GM12878 (cell line): ENCODE results near the gene PNLDC1. TPM values are rescaled to one million over a fixed set of nuclear protein-coding genes. Genes with fewer than 3 reads are reported as not detected.
A peak's percentile ranks its signal among the peaks of the same experiment; 100 is the strongest.

Experiments
- ATAC-seq: fragments of 200-7000 bp; cut with Tn5 transposase; 3 replicates; pipeline ENCODE4 v1.9.1; 2020; ENCODE audit warnings: mild to moderate bottlenecking, moderate library complexity
- BruUV-seq: library from RNA; stranded (reverse); fragments of 400-500 nt; replicated peaks from 2 replicates; lab custom pipeline; 2021; lab: Mats Ljungman, UMichigan
- CTCF ChIA-PET: fragments of 300-600 bp; sonication (Branson Sonifier 250); formaldehyde crosslinking; extraction: SDS; loops from one replicate; lab custom pipeline; 2021; ENCODE audit warnings: inconsistent platforms; lab: Yijun Ruan, JAX
- POLR2A ChIA-PET: fragments of 350-600 bp; formaldehyde crosslinking; extraction: SDS; loops from one replicate; lab custom pipeline; 2021; ENCODE audit warnings: inconsistent platforms; lab: Charles Lee
- RAD21 ChIA-PET: fragments of 300-600 bp; sonication (Branson Sonifier 250); formaldehyde crosslinking; loops from one replicate; lab custom pipeline; 2023; ENCODE audit warnings: antibody characterized with exemption; ENCODE audit not compliant: unreplicated experiment; lab: Charles Lee
- SMC1A ChIA-PET: fragments of 300-600 bp; sonication (Branson Sonifier 250); formaldehyde crosslinking; loops from one replicate; lab custom pipeline; 2023; ENCODE audit not compliant: unreplicated experiment, uncharacterized antibody; lab: Charles Lee
- DNase-seq: peaks from one replicate; pipeline ENCODE4 v3.0.0-alpha.2; 2011; ENCODE audit warnings: low read depth, low spot score
- FAIRE-seq: peaks from 3 replicates; lab custom pipeline; 2011; peaks lifted over from hg19 to GRCh38; lab: Jason Lieb, UNC
- H2AFZ ChIP-seq: 2 replicates; pipeline ENCODE4 v1.6.0; 2011; ENCODE audit warnings: low read depth, low read length, control low read depth; ENCODE audit not compliant: control insufficient read depth
- H3K27ac ChIP-seq: 2 replicates; pipeline ENCODE4 v1.5.1; 2011; ENCODE audit warnings: control low read depth; ENCODE audit not compliant: control insufficient read depth, insufficient read depth
- H3K27me3 ChIP-seq, 2 experiments: replicated peaks in 1 of 2; 2 replicates each; pipeline versions ENCODE4 v1.6.0 to v1.6.1; 2011; ENCODE audit warnings: low read length in 1 of 2; ENCODE audit not compliant: control insufficient read depth in 2 of 2, insufficient read depth in 2 of 2
- H3K36me3 ChIP-seq, 2 experiments: 2 replicates each; pipeline ENCODE4 v1.5.1; 2011; ENCODE audit warnings: low read length in 1 of 2; ENCODE audit not compliant: control insufficient read depth in 2 of 2, insufficient read depth in 2 of 2
- H3K4me1 ChIP-seq: 2 replicates; pipeline ENCODE4 v1.6.1; 2011; ENCODE audit warnings: mild to moderate bottlenecking, low read length, moderate library complexity, mixed read lengths; ENCODE audit not compliant: control insufficient read depth, insufficient read depth
- H3K4me2 ChIP-seq: 2 replicates; pipeline ENCODE4 v1.6.0; 2011; ENCODE audit warnings: control low read depth; ENCODE audit not compliant: control insufficient read depth, insufficient read depth
- H3K4me3 ChIP-seq: fragments of 200-600 bp; sonication (generic); 2 replicates; pipeline ENCODE4 v1.5.1; 2016
- H3K79me2 ChIP-seq: 2 replicates; pipeline ENCODE4 v1.6.0; 2011; ENCODE audit warnings: low read length; ENCODE audit not compliant: control insufficient read depth, insufficient read depth
- H3K9ac ChIP-seq: 2 replicates; pipeline ENCODE4 v1.8.0; 2011; ENCODE audit warnings: low read length, control low read depth, mixed read lengths; ENCODE audit not compliant: control insufficient read depth, insufficient read depth
- H3K9me3 ChIP-seq: replicated peaks from 3 replicates; pipeline ENCODE4 v1.5.1; 2011; ENCODE audit warnings: mild to moderate bottlenecking, low read length; ENCODE audit not compliant: control insufficient read depth, insufficient read depth
- H4K20me1 ChIP-seq: 2 replicates; pipeline ENCODE4 v1.6.0; 2011; ENCODE audit not compliant: control insufficient read depth, insufficient read depth
- CEBPB ChIP-seq, 2 experiments: fragments of 150-350 bp in 1 of 2; IDR thresholded peaks; 2 replicates each; pipeline ENCODE4 v1.6.1; 2012 to 2014; ENCODE audit warnings: low read depth in 2 of 2, low read length in 2 of 2, borderline replicate concordance in 1 of 2, inconsistent platforms in 1 of 2
- SMARCA5 ChIP-seq: fragments of 450-650 bp; IDR thresholded peaks from 2 replicates; pipeline ENCODE4 v1.6.1; 2017; ENCODE audit warnings: mild to moderate bottlenecking
- WGBS: methylation state at CpG from one replicate; pipeline ENCODE4 v1.1.6; 2016; ENCODE audit warnings: low lambda C conversion rate; ENCODE audit not compliant: insufficient replicate concordance, insufficient coverage; ENCODE audit errors: missing lambda C conversion rate; 5-methylcytosine and 5-hydroxymethylcytosine counted together
- in situ Hi-C: fragments of 300-500 bp; cut with MboI; formaldehyde crosslinking; loops from 9 replicates; pipeline ENCODE4 v1.14.3; 2018; ENCODE audit warnings: mixed read lengths
- intact Hi-C: fragments of 100-400 bp; cut with micrococcal nuclease; formaldehyde crosslinking; loops from one replicate; pipeline ENCODE4 v1.14.2; 2022; ENCODE audit not compliant: unreplicated experiment
- polyA plus RNA-seq, 11 experiments: library from polyadenylated mRNA; depleted of rRNA in 4 of 11; unstranded in 6 of 11; stranded (reverse) in 5 of 11; fragments of >200 nt; fragmentation: Nextera tagmentation in 4 of 11; fragmentation: Illumina TruSeq in 1 of 11; extraction: Ambion mirVana in 4 of 11; extraction: Trizol in 1 of 11; gene quantifications; 1 replicate in 1 of 11; 2 replicates in 10 of 11; pipeline versions ENCODE4 v1.2.1 to v1.2.3, GENCODE V29; 2011 to 2016; ENCODE audit warnings: inconsistent platforms in 2 of 11, missing spikeins in 2 of 11, low read depth in 1 of 11
- small RNA-seq: library from RNA; depleted of rRNA; stranded (forward); fragments of <200 nt; gene quantifications from one replicate; pipeline ENCODE3, GENCODE V24; 2014
- total RNA-seq, 4 experiments: library from RNA; depleted of rRNA in 3 of 4; stranded (reverse); fragments of >200 nt in 3 of 4; fragmentation: Illumina TruSeq in 1 of 4; extraction: Trizol in 1 of 4; gene quantifications; 2 replicates each; pipeline versions ENCODE4 v1.2.1 to v1.2.3, GENCODE V29; 2013 to 2021
- TF ChIP-seq, protein P1 (sequence below): fragments of 450-650 bp; IDR thresholded peaks from 2 replicates; pipeline ENCODE4 v1.6.1; 2017; ENCODE audit warnings: low read depth, mild to moderate bottlenecking, moderate library complexity
- TF ChIP-seq, protein P2 (sequence below): fragments of 450-650 bp; IDR thresholded peaks from 2 replicates; pipeline ENCODE4 v1.6.1; 2014; ENCODE audit warnings: mild to moderate bottlenecking

Gene PNLDC1
- total and polyA plus RNA-seq, 10 of the 15 experiments (the other 5 are each of a cell fraction or from before 2014, with no cell fraction given), result 0.06 to 0.25 (median 0.09) TPM; not detected in 2

GRCh38 chr6:159866286-159867247 lies 66.5 kb downstream of the PNLDC1 start:
- no peaks in the 10 kb centered on the region for H3K79me2 ChIP-seq
- SMC1A ChIA-PET, result interaction anchor here (1.2 to 1.7 kb wide), 5 partner anchors 12 to 77 kb away, joined by 3 to 5 read pairs (median 4); no protein-coding TSS in a partner anchor
- no peak overlapping the region for H3K4me2 ChIP-seq
- intact Hi-C loops (loop anchor here (5.0 kb wide), 1 partner anchor 591 kb away; no protein-coding TSS in a partner anchor), in situ Hi-C loops (loop anchor here (5.0 kb wide), 1 partner anchor 76 kb away; no protein-coding TSS in a partner anchor)
- H4K20me1 ChIP-seq, result no peaks in the 10 kb centered on the region
- H3K27ac ChIP-seq, result no peak overlapping the region
- WGBS, result 42% methylated on average over 28 of the region's 28 CpGs
- ATAC-seq (no peak), FAIRE-seq (no peak), DNase-seq (no peak)
- H3K4me3 ChIP-seq, result no peak overlapping the region
- no peaks in the 10 kb centered on the region for H3K36me3 ChIP-seq
- no peak for TF ChIP-seq SMARCA5
- no peak for TF ChIP-seq CEBPB (IDR thresholded peaks at IDR 0.05; ENCODE audit: borderline replicate concordance in 1 of 2, low read depth in 2 of 2, low read length in 2 of 2)
- TF ChIP-seq, protein P1, sequence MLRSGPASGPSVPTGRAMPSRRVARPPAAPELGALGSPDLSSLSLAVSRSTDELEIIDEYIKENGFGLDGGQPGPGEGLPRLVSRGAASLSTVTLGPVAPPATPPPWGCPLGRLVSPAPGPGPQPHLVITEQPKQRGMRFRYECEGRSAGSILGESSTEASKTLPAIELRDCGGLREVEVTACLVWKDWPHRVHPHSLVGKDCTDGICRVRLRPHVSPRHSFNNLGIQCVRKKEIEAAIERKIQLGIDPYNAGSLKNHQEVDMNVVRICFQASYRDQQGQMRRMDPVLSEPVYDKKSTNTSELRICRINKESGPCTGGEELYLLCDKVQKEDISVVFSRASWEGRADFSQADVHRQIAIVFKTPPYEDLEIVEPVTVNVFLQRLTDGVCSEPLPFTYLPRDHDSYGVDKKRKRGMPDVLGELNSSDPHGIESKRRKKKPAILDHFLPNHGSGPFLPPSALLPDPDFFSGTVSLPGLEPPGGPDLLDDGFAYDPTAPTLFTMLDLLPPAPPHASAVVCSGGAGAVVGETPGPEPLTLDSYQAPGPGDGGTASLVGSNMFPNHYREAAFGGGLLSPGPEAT, result no peak
- TF ChIP-seq, protein P2, sequence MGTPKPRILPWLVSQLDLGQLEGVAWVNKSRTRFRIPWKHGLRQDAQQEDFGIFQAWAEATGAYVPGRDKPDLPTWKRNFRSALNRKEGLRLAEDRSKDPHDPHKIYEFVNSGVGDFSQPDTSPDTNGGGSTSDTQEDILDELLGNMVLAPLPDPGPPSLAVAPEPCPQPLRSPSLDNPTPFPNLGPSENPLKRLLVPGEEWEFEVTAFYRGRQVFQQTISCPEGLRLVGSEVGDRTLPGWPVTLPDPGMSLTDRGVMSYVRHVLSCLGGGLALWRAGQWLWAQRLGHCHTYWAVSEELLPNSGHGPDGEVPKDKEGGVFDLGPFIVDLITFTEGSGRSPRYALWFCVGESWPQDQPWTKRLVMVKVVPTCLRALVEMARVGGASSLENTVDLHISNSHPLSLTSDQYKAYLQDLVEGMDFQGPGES, result no peak
- POLR2A ChIA-PET, result no interaction called here
- no peaks in the 10 kb centered on the region; the same call in 2 of the 3 replicates for H3K9me3 ChIP-seq
- BruUV-seq, result no TSS peak
- H3K4me1 ChIP-seq, result no peaks in the 10 kb centered on the region
- H3K27me3 ChIP-seq, result no peaks in the 10 kb centered on the region
- no peak overlapping the region for H2AFZ ChIP-seq
- no peak overlapping the region for H3K9ac ChIP-seq
- RAD21 ChIA-PET, result interaction anchor here (0.9 to 1.4 kb wide), 3 partner anchors 65 to 76 kb away, joined by 3 to 4 read pairs (median 3); no protein-coding TSS in a partner anchor
- CTCF ChIA-PET, result interaction anchor here (1.1 to 3.6 kb wide), 2 partner anchors 75 to 590 kb away, joined by 3 to 114 read pairs; no protein-coding TSS in a partner anchor

Small RNA genes within 50 kb of the gene (small RNA-seq; reads per million reads assigned to genes)
- gene SNORA20 (15.3 reads per million, percentile 97 among the genes with 10 or more reads in this experiment), gene SNORA29 (not detected)

Other genes with a start within 250 kb of the PNLDC1 start
- gene SOD2, start 107.0 kb upstream of the PNLDC1 start, total RNA-seq (2014; rRNA removed), result 39.8 and 40.5 TPM in 2 replicates
- 34.4 and 37.8 TPM in 2 replicates for gene SOD2, start 107.0 kb upstream of the PNLDC1 start, total RNA-seq (2014; rRNA removed; fragmentation: Illumina TruSeq; extraction: Trizol)
- gene SOD2, start 107.0 kb upstream of the PNLDC1 start, total RNA-seq (2021), result 46.4 and 50.5 TPM in 2 replicates
- 42.3 and 43.8 TPM in 2 replicates for gene SOD2, start 107.0 kb upstream of the PNLDC1 start, polyA plus RNA-seq (2011; rRNA removed)
- 33.3 and 44.2 TPM in 2 replicates for gene SOD2, start 107.0 kb upstream of the PNLDC1 start, polyA plus RNA-seq (2014; fragmentation: Illumina TruSeq; extraction: Trizol)
- gene SOD2, start 107.0 kb upstream of the PNLDC1 start, polyA plus RNA-seq (2014; fragmentation: Nextera tagmentation; extraction: Ambion mirVana), result 10 to 100 TPM; 12.1 to 20.9 TPM
- 36.2 and 37.7 TPM in 2 replicates for gene SOD2, start 107.0 kb upstream of the PNLDC1 start, polyA plus RNA-seq (2014; rRNA removed)
- gene SOD2, start 107.0 kb upstream of the PNLDC1 start, polyA plus RNA-seq (2016; fragmentation: Nextera tagmentation; extraction: Ambion mirVana), result 10 to 100 TPM; 48.6 to 55.8 TPM
- 65.1 and 74.3 TPM in 2 replicates for gene WTAP, start 72.8 kb upstream of the PNLDC1 start, total RNA-seq (2014; rRNA removed)
- gene WTAP, start 72.8 kb upstream of the PNLDC1 start, total RNA-seq (2014; rRNA removed; fragmentation: Illumina TruSeq; extraction: Trizol), result 80.8 and 83.8 TPM in 2 replicates
- gene WTAP, start 72.8 kb upstream of the PNLDC1 start, total RNA-seq (2021), result 73.0 and 79.0 TPM in 2 replicates
- 38.7 and 52.9 TPM in 2 replicates for gene WTAP, start 72.8 kb upstream of the PNLDC1 start, polyA plus RNA-seq (2011; rRNA removed)
- 90.2 and 105 TPM in 2 replicates for gene WTAP, start 72.8 kb upstream of the PNLDC1 start, polyA plus RNA-seq (2014; fragmentation: Illumina TruSeq; extraction: Trizol)
- 100 to 1,000 TPM; 102 to 132 TPM for gene WTAP, start 72.8 kb upstream of the PNLDC1 start, polyA plus RNA-seq (2014; fragmentation: Nextera tagmentation; extraction: Ambion mirVana)
- 46.7 and 52.0 TPM in 2 replicates for gene WTAP, start 72.8 kb upstream of the PNLDC1 start, polyA plus RNA-seq (2014; rRNA removed)
- 10 to 100 TPM; 82.3 to 95.7 TPM for gene WTAP, start 72.8 kb upstream of the PNLDC1 start, polyA plus RNA-seq (2016; fragmentation: Nextera tagmentation; extraction: Ambion mirVana)
- gene ACAT2, start 38.2 kb upstream of the PNLDC1 start, total RNA-seq (2014; rRNA removed), result 87.9 and 93.3 TPM in 2 replicates
- 116 and 119 TPM in 2 replicates for gene ACAT2, start 38.2 kb upstream of the PNLDC1 start, total RNA-seq (2014; rRNA removed; fragmentation: Illumina TruSeq; extraction: Trizol)
- gene ACAT2, start 38.2 kb upstream of the PNLDC1 start, total RNA-seq (2021), result 128 and 139 TPM in 2 replicates
- 227 and 257 TPM in 2 replicates for gene ACAT2, start 38.2 kb upstream of the PNLDC1 start, polyA plus RNA-seq (2011; rRNA removed)
- 98.9 and 134 TPM in 2 replicates for gene ACAT2, start 38.2 kb upstream of the PNLDC1 start, polyA plus RNA-seq (2014; fragmentation: Illumina TruSeq; extraction: Trizol)
- 100 to 1,000 TPM; 249 to 257 TPM for gene ACAT2, start 38.2 kb upstream of the PNLDC1 start, polyA plus RNA-seq (2014; fragmentation: Nextera tagmentation; extraction: Ambion mirVana)
- gene ACAT2, start 38.2 kb upstream of the PNLDC1 start, polyA plus RNA-seq (2014; rRNA removed), result 93.4 and 105 TPM in 2 replicates
- 100 to 1,000 TPM; 137 to 150 TPM for gene ACAT2, start 38.2 kb upstream of the PNLDC1 start, polyA plus RNA-seq (2016; fragmentation: Nextera tagmentation; extraction: Ambion mirVana)
- gene TCP1, start 10.7 kb upstream of the PNLDC1 start, total RNA-seq (2014; rRNA removed), result 347 and 350 TPM in 2 replicates
- gene TCP1, start 10.7 kb upstream of the PNLDC1 start, total RNA-seq (2014; rRNA removed; fragmentation: Illumina TruSeq; extraction: Trizol), result 329 and 350 TPM in 2 replicates
- 306 and 317 TPM in 2 replicates for gene TCP1, start 10.7 kb upstream of the PNLDC1 start, total RNA-seq (2021)
- 133 and 194 TPM in 2 replicates for gene TCP1, start 10.7 kb upstream of the PNLDC1 start, polyA plus RNA-seq (2011; rRNA removed)
- 294 and 401 TPM in 2 replicates for gene TCP1, start 10.7 kb upstream of the PNLDC1 start, polyA plus RNA-seq (2014; fragmentation: Illumina TruSeq; extraction: Trizol)
- 100 to 1,000 TPM; 201 to 241 TPM for gene TCP1, start 10.7 kb upstream of the PNLDC1 start, polyA plus RNA-seq (2014; fragmentation: Nextera tagmentation; extraction: Ambion mirVana)
- 170 and 172 TPM in 2 replicates for gene TCP1, start 10.7 kb upstream of the PNLDC1 start, polyA plus RNA-seq (2014; rRNA removed)
- gene TCP1, start 10.7 kb upstream of the PNLDC1 start, polyA plus RNA-seq (2016; fragmentation: Nextera tagmentation; extraction: Ambion mirVana), result 100 to 1,000 TPM; 452 to 457 TPM
- gene MRPL18, start 9.8 kb upstream of the PNLDC1 start, total RNA-seq (2014; rRNA removed), result 98.6 and 104 TPM in 2 replicates
- gene MRPL18, start 9.8 kb upstream of the PNLDC1 start, total RNA-seq (2014; rRNA removed; fragmentation: Illumina TruSeq; extraction: Trizol), result 81.9 and 82.3 TPM in 2 replicates
- 68.5 and 69.3 TPM in 2 replicates for gene MRPL18, start 9.8 kb upstream of the PNLDC1 start, total RNA-seq (2021)
- 108 and 128 TPM in 2 replicates for gene MRPL18, start 9.8 kb upstream of the PNLDC1 start, polyA plus RNA-seq (2011; rRNA removed)
- gene MRPL18, start 9.8 kb upstream of the PNLDC1 start, polyA plus RNA-seq (2014; fragmentation: Illumina TruSeq; extraction: Trizol), result 78.8 and 80.0 TPM in 2 replicates
- gene MRPL18, start 9.8 kb upstream of the PNLDC1 start, polyA plus RNA-seq (2014; fragmentation: Nextera tagmentation; extraction: Ambion mirVana), result 100 to 1,000 TPM; 148 to 203 TPM
- 106 and 124 TPM in 2 replicates for gene MRPL18, start 9.8 kb upstream of the PNLDC1 start, polyA plus RNA-seq (2014; rRNA removed)
- gene MRPL18, start 9.8 kb upstream of the PNLDC1 start, polyA plus RNA-seq (2016; fragmentation: Nextera tagmentation; extraction: Ambion mirVana), result 100 to 1,000 TPM; 174 to 177 TPM
- gene MAS1, start 90.7 kb downstream of the PNLDC1 start, total RNA-seq (2014; rRNA removed), result under 0.01 TPM in 1 of 2 replicates, not detected in the other
- not detected in 2 replicates for gene MAS1, start 90.7 kb downstream of the PNLDC1 start, total RNA-seq (2014; rRNA removed; fragmentation: Illumina TruSeq; extraction: Trizol)
- not detected in 2 replicates for gene MAS1, start 90.7 kb downstream of the PNLDC1 start, total RNA-seq (2021)
- gene MAS1, start 90.7 kb downstream of the PNLDC1 start, polyA plus RNA-seq (2011; rRNA removed), result 0.07 and 0.08 TPM in 2 replicates
- 0.02 TPM in 1 of 2 replicates, not detected in the other for gene MAS1, start 90.7 kb downstream of the PNLDC1 start, polyA plus RNA-seq (2014; fragmentation: Illumina TruSeq; extraction: Trizol)
- not detected for gene MAS1, start 90.7 kb downstream of the PNLDC1 start, polyA plus RNA-seq (2014; fragmentation: Nextera tagmentation; extraction: Ambion mirVana)
- 0.01 TPM in 1 of 2 replicates, not detected in the other for gene MAS1, start 90.7 kb downstream of the PNLDC1 start, polyA plus RNA-seq (2014; rRNA removed)
- gene MAS1, start 90.7 kb downstream of the PNLDC1 start, polyA plus RNA-seq (2016; fragmentation: Nextera tagmentation; extraction: Ambion mirVana), result not detected
- gene IGF2R, start 168.8 kb downstream of the PNLDC1 start, total RNA-seq (2014; rRNA removed), result 20.7 and 21.9 TPM in 2 replicates
- 15.2 and 16.2 TPM in 2 replicates for gene IGF2R, start 168.8 kb downstream of the PNLDC1 start, total RNA-seq (2014; rRNA removed; fragmentation: Illumina TruSeq; extraction: Trizol)
- 36.6 and 40.1 TPM in 2 replicates for gene IGF2R, start 168.8 kb downstream of the PNLDC1 start, total RNA-seq (2021)
- 15.1 and 18.5 TPM in 2 replicates for gene IGF2R, start 168.8 kb downstream of the PNLDC1 start, polyA plus RNA-seq (2011; rRNA removed)
- gene IGF2R, start 168.8 kb downstream of the PNLDC1 start, polyA plus RNA-seq (2014; fragmentation: Illumina TruSeq; extraction: Trizol), result 27.0 and 29.2 TPM in 2 replicates
- gene IGF2R, start 168.8 kb downstream of the PNLDC1 start, polyA plus RNA-seq (2014; fragmentation: Nextera tagmentation; extraction: Ambion mirVana), result 1 to 10 TPM in 1 of 2 experiments, under 1 TPM in 1; 1.00 to 1.5 TPM
- 17.3 and 20.1 TPM in 2 replicates for gene IGF2R, start 168.8 kb downstream of the PNLDC1 start, polyA plus RNA-seq (2014; rRNA removed)
- gene IGF2R, start 168.8 kb downstream of the PNLDC1 start, polyA plus RNA-seq (2016; fragmentation: Nextera tagmentation; extraction: Ambion mirVana), result 1 to 10 TPM; 4.2 to 5.1 TPM